ENCODE results near the gene CTNNBIP1.
"Not testable (repeated sequence)": the region's sequence is repeated elsewhere in the genome, so short reads cannot be mapped to it uniquely, and the experiment has no call there.

CTNNBIP1 gene

GRCh38 chr1:9803003-9803918 lies 106.8 kb downstream of the CTNNBIP1 start:
- not testable (repeated sequence) for DNase-seq (ENCODE audit: low spot score)

GRCh38 chr1:9801909-9802308 lies 108.2 kb downstream of the CTNNBIP1 start:
- no peak for DNase-seq (ENCODE audit: low spot score)
